GM11168 (cell line): ENCODE data around the gene PSMA5.

ENCODE experiments used
- in situ Hi-C: fragments of 300-500 bp; cut with MboI; formaldehyde crosslinking; loops from one replicate; pipeline ENCODE4 v1.12.0; 2022; ENCODE audit warnings: low sequenced_read_pairs; ENCODE audit not compliant: unreplicated experiment

The PSMA5 gene

DNA sequence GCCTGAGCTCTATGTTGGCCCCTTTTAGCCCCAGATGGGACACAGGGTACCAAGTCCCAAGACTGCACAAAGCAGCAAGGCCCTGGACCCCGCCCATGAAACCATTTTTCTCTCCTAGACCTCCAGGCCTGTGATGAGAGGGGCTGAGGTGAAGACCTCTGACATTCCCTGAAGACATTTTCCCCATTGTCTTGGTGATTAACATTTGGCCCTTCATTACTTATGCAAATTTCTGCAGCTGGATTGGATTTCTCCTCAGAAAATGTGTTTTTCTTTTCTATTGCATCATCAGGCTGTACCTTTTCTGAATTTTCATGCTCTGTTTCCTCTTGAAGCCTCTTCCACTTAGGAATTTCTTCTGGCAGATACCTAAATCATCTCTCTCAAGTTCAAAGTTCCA is 8.2 kb upstream of the PSMA5 start:
- in situ Hi-C loops = no loop called here

DNA sequence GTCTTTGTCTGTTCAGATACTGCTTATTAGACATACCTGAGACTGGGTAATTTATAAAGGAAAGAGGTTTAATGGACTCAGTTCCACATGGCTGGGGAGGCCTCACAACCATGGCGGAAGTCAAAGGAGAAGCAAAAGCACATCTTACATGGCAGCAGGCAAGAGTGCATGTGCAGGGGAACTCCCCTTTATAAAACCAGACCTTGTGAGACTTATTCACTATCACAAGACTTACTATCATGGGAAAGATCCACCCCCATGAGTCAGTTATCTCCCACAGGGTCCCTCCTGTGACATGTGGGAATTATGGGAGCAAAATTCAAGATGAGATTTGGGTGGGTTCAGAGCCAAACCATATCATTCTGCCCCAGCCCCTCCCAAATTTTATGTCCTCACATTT is 7.1 kb upstream of the PSMA5 start:
- in situ Hi-C loops = no loop called here

DNA sequence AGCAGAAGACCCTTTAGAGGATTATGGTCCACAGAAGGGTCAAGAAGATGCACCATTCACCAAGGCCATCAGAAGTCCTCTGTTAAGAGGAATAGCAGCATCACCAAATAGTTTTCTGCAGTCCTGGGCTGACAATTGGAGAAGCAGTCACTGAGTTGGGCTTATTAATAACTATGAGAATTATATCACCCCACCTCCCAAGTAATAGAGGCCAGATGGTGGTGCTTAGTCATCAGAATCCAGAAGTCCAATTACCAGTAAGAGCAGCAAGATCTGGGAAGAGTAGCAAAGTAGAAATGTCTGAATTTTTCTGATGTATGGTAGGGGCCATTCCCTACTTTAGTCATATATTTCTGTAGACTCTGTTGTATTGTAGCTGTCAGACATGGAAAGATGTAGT is 6.1 kb upstream of the PSMA5 start:
- in situ Hi-C loops = no loop called here

DNA sequence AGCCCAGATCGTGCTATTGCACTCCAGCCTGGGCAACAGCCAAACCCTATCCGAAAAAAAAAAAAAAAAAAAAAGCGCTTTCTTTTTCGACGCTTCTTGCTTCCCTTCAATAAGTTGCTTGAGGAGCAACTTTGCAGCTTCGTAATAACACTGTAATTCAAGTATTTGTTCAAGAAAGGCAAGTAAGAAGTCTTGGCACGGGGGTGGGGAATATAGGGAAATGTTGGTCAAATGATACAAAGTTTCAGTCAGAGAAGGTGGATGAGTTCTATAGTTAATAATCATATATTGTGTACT is 871 bp upstream of the PSMA5 start:
- in situ Hi-C loops = no loop called here

DNA sequence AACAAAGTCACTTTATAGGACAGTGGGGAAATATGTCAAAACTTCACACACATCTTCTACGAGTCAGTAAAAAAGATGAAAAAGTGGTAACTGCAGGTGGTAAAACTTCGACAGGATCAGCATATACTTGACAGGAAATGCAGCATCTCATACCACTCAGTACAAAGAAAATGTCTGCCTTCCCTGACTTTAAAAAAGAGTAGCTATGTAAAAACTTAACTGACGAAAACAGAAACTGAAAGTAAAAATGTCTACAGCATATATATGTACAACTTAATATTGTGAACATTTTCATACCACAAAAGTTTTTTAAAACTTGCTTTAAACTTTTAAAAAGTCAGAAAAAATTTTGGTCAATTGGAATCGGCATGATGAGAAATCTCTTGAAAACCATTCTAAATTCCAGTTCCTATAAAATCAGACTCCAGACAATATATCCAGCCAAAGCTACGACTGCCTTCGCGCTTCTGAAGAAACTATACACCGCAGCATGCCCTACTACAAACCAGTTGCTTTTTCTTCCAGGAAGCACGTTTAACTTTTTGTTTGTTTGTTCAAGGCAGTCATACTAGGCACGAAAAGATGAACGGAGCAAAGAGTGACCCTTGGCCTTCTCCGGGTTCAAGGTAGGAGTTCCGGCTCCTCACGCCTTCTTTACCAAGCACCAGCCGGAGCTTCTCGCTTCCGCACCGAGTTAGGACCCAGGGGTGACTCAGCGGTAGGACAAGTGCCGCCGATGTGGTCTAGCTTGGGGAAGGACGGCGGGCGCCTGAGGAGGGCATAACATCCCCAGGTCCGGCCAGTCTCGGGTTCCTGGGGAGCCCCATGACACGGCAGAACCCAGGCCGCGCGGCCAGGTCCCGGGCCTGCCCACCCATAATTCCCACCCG is 612 bp downstream of the PSMA5 start:
- in situ Hi-C loops = no loop called here

DNA sequence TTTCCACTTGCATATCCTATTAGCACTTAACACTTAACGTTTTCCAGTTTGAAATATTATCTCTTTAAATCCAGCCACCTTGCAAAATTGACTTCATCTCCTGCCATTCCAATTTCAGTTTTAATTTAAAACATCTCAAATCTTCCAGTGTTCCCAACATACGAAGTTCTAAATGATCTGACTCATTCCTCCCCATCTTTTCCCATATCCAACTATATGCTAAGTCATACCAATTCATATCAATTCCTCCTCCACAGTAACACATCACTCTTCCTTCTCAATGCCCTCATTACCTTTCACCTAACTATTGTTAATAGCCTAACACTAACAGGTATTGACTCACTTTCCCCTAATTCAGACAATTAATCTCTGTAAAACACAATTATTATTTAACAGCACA is 2.8 kb downstream of the PSMA5 start:
- in situ Hi-C loops = no loop called here

DNA sequence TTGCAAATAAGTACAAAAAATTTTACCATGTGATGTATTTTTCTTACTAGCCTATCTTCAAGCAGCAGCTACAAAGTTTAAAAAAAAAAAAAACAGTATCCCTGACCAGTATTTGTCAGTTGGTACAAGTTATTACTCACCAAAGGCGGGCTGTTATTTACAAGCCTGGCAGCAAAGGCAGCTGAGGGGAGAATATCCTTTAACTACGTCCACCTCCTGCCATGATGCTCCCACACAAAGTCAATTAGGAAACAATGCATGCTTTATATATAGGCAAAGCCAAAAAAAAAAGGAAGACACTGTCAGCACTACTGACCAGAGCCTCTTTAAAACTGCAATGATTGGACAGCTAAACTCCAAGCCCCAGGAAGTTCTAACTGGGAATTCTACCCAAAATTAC is 13.7 kb downstream of the PSMA5 start:
- in situ Hi-C loops = no loop called here

DNA sequence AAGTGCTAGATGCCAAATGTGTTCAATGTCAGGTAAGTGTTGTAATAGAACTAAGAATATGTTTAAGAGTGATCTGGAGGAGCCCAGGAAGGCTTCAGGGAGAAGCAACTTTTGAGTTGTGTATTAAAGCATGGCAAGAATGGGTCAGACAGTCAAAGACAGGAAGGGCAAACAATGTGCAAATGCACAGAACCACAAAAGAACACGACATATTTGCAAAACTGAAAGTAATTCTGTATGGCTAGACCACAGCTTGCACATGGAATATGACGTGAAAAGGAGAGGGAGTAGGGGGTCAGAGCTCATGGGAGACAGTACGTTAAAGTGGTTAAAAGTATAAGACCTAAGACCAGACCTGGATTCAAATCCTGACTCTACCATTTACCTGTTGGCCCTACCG is 21.4 kb downstream of the PSMA5 start:
- in situ Hi-C loops = no loop called here

DNA sequence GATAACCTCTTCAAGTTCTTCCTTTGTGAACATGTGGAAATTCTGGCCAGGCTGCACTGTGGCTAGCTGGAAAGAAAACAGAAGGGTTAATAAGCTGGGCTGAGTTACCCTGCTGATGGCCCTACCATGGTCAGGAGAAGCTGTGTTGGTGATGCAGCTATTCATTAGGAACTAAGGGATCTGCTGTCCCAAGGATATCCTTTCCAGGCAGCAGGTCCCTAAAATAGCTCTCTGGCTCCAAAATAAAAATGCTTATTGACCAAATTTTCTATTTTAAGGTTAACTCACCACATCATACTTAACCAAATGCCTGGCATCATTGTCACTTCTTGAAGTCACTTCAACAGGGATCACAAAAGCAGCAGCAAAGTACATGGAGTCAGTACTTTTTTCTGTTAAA is 24.2 kb downstream of the PSMA5 start:
- in situ Hi-C loops = no loop called here

DNA sequence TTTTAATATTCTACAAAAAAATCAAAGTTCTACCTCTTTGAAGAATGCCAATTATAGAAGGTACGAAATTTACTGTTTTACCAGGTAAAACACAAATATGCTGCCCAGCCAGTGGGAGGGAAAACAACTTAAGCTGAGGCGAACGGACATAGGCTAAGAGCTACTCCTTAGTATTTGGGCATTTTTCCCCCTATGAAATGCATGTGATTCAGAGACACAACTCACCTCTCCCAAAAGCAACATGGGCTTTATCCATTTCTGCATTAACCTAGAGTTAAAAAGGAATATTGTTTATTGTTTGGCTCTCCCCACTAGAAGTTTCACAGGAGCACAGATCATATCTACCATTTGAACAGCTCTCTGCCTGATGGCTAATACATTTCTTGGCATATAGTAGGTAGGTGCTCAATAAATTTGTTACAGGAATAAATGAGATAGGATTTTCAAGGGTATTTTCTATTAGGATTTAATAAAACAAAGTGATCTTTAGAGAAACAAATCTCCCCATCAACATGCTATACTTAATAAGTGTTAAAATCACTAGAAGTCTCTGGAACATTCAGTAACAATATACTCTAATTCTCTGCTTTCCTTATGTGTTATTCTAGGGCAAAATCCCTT is 26.1 kb downstream of the PSMA5 start:
- in situ Hi-C loops = no loop called here

DNA sequence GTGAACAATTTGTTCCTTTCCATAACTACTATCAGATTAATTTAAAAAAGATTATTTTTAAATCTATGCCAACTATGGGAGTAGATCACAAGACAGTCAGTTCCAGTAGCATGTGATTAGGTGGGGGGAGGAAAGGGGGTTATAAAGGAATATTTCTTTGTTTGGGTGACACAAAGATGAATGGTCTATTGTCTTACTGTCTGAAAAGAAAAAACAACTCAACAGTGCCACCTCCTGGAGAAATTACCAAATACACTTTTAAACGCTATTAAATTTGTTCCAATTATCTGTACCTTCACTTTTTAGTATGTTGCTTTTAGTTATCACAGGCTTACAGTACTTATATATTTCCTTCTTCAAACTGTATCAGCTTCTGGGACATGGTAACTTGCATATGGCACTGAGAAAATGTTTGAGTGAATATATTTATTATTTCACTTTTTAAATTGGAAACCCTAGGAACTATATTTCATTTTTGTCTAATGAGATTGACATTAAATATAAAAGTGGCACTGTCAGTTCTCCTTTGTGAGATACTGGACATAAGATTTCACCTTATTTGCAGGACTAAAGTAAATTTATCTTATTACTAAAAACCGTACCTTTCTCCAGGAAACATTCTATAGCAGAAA is 26.8 kb downstream of the PSMA5 start:
- in situ Hi-C loops = loop anchor here (5.0 kb wide), 1 partner anchor 117 kb away; the partner anchor contains the start of gene PSRC1

DNA sequence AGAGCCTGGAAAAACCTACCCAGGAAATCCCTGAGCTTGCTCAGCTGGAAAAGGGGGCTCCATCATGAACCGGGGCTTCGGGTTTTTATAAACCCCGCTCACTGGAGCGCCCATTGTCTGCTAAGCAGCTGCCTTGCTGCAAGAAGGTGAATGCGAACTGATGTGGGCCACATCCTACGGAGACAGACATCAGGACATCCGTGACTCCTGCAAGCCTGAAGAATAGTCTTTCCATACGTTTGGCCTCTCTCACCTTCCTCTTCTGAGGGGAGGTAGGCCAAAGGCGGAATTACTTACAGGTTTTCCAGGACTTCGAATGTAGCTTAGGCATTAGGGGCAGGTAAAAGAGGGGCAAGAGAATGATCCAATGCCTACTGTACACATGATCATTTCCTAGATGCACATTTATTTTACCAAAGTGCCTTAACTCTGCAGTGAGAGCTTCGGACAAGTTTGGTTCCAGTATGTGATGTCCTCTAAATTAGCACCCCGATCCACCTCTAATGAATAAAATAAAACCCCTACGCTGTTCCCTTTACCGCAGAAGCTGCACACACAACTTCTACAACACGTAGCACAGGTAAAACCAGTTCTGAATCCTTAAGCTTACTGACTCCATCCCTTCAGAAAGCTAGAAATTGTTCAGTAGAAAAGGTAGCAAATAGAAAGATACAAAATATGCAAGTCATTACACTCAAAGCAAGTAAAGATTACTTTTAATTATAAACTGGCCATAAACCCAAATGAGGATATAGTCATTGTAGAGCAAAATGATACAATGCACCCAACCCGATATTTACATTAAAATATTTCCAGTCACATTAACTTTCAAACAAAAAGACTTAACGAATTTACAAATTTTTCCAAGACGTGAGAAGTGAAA is 27.7 kb downstream of the PSMA5 start:
- in situ Hi-C loops = loop anchor here (5.0 kb wide), 1 partner anchor 116 kb away; the partner anchor contains the start of gene PSRC1

DNA sequence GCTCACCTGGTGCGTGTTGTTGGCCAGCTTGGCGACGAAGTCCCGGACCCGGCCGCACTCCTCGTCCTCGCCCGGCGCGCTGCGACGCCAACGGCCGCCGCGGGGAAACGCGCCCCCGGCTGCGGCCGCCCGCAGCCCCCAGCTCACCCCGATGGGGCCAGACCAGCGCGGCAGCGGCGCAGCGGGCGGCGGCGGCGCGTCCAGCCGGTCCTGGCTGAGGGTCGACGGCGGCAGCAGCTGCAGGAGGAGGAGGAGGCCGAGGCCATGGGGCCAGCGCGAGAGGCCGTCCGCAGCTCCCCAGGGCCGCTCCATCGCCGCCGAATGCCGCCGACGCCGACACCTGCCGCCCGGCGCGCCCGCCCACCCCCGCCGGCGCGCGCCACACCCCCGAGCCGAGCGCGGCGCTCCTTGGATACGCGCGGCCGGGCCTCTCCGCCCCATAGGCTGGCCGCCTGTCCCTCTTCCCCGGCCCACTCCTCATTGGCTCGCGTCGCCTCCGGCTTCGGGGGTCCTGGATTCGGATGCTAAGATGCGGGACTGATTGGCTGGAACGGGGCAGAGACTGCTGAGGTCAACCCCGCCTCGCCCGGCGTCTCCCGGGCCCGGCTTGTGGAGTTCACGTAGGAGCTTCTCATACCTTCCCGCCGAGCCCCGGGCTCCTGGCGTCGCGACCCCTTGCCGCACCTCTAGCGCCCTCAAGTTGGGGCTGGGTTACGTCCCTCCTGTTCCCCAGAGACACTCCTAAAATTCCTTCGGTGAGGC is 28.5 kb downstream of the PSMA5 start, which contains the start of gene SORT1:
TSS of gene SORT1 (minus strand) at position 338 of the 762 bp plus-strand sequence. CDS start at position 312, 26 bp downstream.
- in situ Hi-C loops = loop anchor here (5.0 kb wide), 1 partner anchor 115 kb away; the partner anchor contains the start of gene PSRC1

DNA sequence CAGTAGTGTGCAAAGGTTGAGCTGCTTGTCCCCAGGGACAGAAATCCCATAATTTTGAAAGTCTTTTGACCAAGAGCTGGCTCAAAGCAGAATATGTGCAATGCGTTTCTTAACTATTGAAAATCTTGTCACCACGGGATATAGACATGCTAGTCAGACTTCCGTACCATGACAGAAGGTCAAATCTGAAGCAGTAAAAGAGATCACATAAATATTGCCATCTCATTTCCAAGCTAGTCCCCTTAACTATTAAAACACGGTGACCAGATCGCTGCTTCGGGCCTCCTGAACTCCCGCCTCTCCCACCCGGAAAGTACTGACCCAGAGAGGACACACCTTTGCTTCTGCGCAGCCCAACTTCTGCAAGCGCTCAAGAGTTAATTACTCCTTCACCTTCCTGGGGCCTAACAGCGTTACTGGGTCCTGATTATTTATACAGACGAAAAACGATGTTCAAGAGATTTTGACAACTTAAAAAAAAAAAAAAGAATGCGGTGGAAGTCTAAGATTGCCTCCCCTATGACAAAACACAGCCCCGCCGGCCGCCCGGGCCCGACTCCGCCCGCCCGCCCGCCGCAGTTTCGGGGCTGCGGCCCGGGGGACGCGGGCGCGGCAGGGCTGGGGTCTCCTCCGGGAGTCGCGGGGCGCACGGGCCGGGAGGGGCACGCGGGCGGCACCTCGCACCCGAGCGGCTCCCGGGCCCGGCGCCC is 29.2 kb downstream of the PSMA5 start:
- in situ Hi-C loops = loop anchor here (5.0 kb wide), 1 partner anchor 115 kb away; the partner anchor contains the start of gene PSRC1

DNA sequence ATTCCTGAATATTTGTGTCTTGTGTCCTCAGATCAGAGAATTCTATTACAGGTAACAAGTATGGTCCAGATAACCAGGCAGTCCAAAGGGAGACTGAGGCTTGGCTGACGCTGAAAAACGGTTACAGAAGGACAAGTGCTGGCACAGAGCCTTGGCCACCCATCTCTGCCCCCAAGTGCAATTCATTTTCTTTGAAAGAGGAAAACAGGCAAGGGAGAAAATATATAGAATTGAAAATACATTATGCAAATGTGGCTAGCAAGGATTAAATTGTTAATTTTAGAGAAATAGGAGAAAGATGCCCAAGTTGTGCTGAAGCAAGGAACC is 29.8 kb downstream of the PSMA5 start:
- in situ Hi-C loops = loop anchor here (5.0 kb wide), 1 partner anchor 114 kb away; the partner anchor contains the start of gene PSRC1

DNA sequence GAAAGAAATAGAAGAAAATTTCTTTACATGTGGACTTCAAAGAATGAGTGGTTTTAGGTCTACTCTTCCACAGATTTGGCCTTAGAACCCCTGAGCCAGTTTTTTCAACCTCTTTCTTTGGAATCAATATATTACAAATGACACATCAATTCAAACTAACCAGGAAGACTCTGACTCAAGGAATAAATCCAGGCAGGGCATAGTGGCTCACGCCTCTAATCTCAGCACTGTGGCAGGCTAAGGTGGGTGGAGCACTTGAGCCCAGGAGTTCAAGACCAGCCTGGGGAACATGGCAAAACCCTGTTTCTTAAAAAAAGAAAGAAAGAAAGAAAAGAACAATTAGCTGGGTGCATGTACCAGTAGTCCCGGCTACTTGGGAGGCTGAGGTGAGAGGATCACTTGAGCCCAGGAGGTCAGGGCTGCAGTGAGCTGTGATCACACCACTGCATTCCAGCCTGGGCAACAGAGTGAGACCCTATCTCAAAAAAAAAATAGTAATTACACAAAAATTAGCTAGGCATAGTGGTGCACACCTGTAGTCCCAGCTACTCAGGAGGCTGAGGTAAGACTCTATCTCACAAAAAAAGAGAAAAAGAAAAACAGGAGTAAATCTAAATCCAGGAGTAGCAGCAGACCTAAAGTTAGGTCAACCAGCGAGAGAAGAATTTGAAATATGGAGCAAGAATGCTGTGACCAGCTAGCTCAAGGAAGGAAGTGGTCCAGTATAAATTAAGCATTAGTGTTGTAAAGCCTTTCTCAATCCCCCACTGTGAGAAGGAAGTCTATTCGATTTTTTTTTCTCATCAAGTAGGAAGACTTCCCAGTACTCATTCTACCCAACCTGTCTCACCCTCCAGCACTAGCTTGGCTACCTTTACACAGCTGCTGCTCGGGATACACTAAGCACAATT is 30.4 kb downstream of the PSMA5 start:
- in situ Hi-C loops = loop anchor here (5.0 kb wide), 1 partner anchor 114 kb away; the partner anchor contains the start of gene PSRC1

DNA sequence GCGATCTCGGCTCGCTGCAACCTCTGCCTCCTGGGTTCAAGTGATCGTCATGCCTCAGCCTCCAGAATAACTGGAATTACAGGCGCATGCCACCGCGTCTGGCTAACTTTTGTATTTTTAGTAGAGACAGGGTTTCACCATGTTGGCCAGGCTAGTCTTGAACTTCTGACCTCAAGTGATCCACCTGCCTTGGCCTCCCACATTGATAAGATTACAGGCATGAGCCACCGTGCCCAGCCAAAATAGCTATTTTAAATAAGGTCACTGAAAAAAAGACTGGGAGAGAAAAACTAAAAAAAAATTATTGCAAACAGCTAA is 31.0 kb downstream of the PSMA5 start:
- in situ Hi-C loops = loop anchor here (5.0 kb wide), 1 partner anchor 113 kb away; the partner anchor contains the start of gene PSRC1
